ENCODE results near the gene NCEH1. TPM values are rescaled to one million over a fixed set of nuclear protein-coding genes. Genes with fewer than 3 reads are reported as not detected.

NCEH1 gene
- total and polyA plus RNA-seq, 10 of the 15 experiments (the other 5 are each of a cell fraction or from before 2014, with no cell fraction given) = 1.8 to 8.1 (median 4.5) TPM

DNA sequence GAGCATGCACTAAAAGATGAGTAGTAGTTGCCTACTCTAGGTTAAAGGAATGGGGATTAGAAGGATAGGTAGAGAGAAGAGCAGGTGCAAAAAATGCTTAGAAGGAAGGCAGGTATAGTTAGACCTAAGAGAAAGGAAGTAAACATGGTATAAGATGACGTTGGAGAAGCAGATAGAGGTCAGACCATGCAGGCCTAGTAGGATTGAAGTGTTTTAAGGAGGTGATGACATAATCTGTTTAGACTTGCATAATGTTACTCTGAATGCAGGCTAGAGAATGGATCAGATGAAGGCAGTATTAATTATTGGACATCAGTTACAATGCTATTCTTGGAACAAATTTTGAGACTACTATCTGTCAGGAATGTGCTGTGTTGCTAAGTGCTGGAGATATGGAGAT, 28.6 kb upstream of the NCEH1 start:
- Histone ChIP-seq H3K9me3 (replicated peaks; ENCODE audit: control insufficient read depth, insufficient read depth, low read length) (no peaks in the 10 kb centered on the region), H3K4me2 (ENCODE audit: control insufficient read depth, insufficient read depth) (no peak overlapping the region), H3K36me3 (ENCODE audit: control insufficient read depth in 2 of 2, insufficient read depth in 2 of 2, low read length in 1 of 2) (no peaks in the 10 kb centered on the region), H3K9ac (ENCODE audit: control insufficient read depth, insufficient read depth, low read length) (no peak overlapping the region), H3K4me1 (ENCODE audit: control insufficient read depth, insufficient read depth, low read length) (no peaks in the 10 kb centered on the region), H4K20me1 (ENCODE audit: control insufficient read depth, insufficient read depth) (no peaks in the 10 kb centered on the region), H3K4me3 (no peak overlapping the region), H3K27ac (ENCODE audit: control insufficient read depth, insufficient read depth) (no peak overlapping the region), H3K79me2 (ENCODE audit: control insufficient read depth, insufficient read depth, low read length) (no peaks in the 10 kb centered on the region), H2AFZ (ENCODE audit: control insufficient read depth, low read depth, low read length) (no peak overlapping the region), H3K27me3 (replicated peaks in 1 of 2; ENCODE audit: control insufficient read depth in 2 of 2, insufficient read depth in 2 of 2, low read length in 1 of 2) (no peaks in the 10 kb centered on the region)
- no peak for DNase-seq (ENCODE audit: low read depth, low spot score)
- no peak for ATAC-seq
- CTCF ChIA-PET = no interaction called here
- no peak for FAIRE-seq
- intact Hi-C loops (cut with micrococcal nuclease; ENCODE audit: unreplicated experiment) (no loop called here), in situ Hi-C loops (cut with MboI) (no loop called here)
- TF ChIP-seq, protein P1, sequence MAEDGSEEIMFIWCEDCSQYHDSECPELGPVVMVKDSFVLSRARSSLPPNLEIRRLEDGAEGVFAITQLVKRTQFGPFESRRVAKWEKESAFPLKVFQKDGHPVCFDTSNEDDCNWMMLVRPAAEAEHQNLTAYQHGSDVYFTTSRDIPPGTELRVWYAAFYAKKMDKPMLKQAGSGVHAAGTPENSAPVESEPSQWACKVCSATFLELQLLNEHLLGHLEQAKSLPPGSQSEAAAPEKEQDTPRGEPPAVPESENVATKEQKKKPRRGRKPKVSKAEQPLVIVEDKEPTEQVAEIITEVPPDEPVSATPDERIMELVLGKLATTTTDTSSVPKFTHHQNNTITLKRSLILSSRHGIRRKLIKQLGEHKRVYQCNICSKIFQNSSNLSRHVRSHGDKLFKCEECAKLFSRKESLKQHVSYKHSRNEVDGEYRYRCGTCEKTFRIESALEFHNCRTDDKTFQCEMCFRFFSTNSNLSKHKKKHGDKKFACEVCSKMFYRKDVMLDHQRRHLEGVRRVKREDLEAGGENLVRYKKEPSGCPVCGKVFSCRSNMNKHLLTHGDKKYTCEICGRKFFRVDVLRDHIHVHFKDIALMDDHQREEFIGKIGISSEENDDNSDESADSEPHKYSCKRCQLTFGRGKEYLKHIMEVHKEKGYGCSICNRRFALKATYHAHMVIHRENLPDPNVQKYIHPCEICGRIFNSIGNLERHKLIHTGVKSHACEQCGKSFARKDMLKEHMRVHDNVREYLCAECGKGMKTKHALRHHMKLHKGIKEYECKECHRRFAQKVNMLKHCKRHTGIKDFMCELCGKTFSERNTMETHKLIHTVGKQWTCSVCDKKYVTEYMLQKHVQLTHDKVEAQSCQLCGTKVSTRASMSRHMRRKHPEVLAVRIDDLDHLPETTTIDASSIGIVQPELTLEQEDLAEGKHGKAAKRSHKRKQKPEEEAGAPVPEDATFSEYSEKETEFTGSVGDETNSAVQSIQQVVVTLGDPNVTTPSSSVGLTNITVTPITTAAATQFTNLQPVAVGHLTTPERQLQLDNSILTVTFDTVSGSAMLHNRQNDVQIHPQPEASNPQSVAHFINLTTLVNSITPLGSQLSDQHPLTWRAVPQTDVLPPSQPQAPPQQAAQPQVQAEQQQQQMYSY (CRISPR knock-in tag; IDR thresholded peaks at IDR 0.05) = no peak
- TF ChIP-seq ETV6 (conservative IDR thresholded peaks at IDR 0.05 in 1 of 2, IDR thresholded peaks at IDR 0.05 in 1 of 2; ENCODE audit: borderline replicate concordance in 1 of 2, low read depth in 1 of 2) (no peak), MTA2 (IDR thresholded peaks at IDR 0.05; ENCODE audit: low read depth) (no peak)
- RAD21 ChIA-PET (ENCODE audit: unreplicated experiment) = no interaction called here
- POLR2A ChIA-PET = no interaction called here
- no TSS peak for BruUV-seq (replicated peaks)
- 0% methylated on average over 1 of the region's 1 CpG for whole genome bisulfite sequencing (ENCODE audit: insufficient coverage, insufficient replicate concordance, low lambda C conversion rate, missing lambda C conversion rate)
- SMC1A ChIA-PET (ENCODE audit: uncharacterized antibody, unreplicated experiment) = interaction anchor here (1.0 kb wide), 1 partner anchor 10 kb away, joined by 4 read pairs; the partner anchor contains the start of gene ECT2

DNA sequence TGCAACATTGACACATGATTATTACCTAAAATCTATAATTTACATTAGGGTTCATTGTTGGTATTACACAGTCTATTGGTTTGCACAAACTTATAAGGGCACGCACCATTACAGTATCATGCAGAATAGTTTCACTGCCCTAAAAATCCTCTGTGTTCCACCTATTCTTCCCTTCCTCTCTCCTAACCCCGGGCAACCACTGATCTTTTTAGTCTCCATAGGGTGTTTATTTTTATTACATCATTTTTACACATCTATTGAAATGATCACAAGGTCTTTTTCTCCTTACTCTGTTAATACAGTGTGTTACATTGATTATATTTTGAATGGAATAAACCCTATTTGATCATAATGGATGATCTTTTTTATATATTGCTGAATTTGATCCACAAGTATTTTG, 24.1 kb upstream of the NCEH1 start:
- no peaks in the 10 kb centered on the region for H3K36me3 ChIP-seq (ENCODE audit: control insufficient read depth in 2 of 2, insufficient read depth in 2 of 2, low read length in 1 of 2)
- POLR2A ChIA-PET = interaction anchor here (0.7 kb wide), 1 partner anchor 115 kb away, joined by 4 read pairs; no protein-coding TSS in a partner anchor
- no peaks in the 10 kb centered on the region for H4K20me1 ChIP-seq (ENCODE audit: control insufficient read depth, insufficient read depth)
- RAD21 ChIA-PET (ENCODE audit: unreplicated experiment) = no interaction called here
- SMC1A ChIA-PET (ENCODE audit: uncharacterized antibody, unreplicated experiment) = no interaction called here
- H3K27ac ChIP-seq (ENCODE audit: control insufficient read depth, insufficient read depth) = no peak overlapping the region
- 64% methylated on average over 2 of the region's 2 CpGs for WGBS (ENCODE audit: insufficient coverage, insufficient replicate concordance, low lambda C conversion rate, missing lambda C conversion rate)
- H3K4me1 ChIP-seq (ENCODE audit: control insufficient read depth, insufficient read depth, low read length) = no peaks in the 10 kb centered on the region
- ATAC-seq (no peak), DNase-seq (ENCODE audit: low read depth, low spot score) (no peak), FAIRE-seq (no peak)
- no peak overlapping the region for H2AFZ ChIP-seq (ENCODE audit: control insufficient read depth, low read depth, low read length)
- no peaks in the 10 kb centered on the region for H3K79me2 ChIP-seq (ENCODE audit: control insufficient read depth, insufficient read depth, low read length)
- no peak overlapping the region for H3K4me3 ChIP-seq
- BruUV-seq (replicated peaks) = no TSS peak
- intact Hi-C loops (cut with micrococcal nuclease; ENCODE audit: unreplicated experiment) = no loop called here
- no peaks in the 10 kb centered on the region for H3K9me3 ChIP-seq (replicated peaks; ENCODE audit: control insufficient read depth, insufficient read depth, low read length)
- CTCF ChIA-PET = no interaction called here
- H3K9ac ChIP-seq (ENCODE audit: control insufficient read depth, insufficient read depth, low read length) = no peak overlapping the region
- H3K27me3 ChIP-seq (replicated peaks in 1 of 2; ENCODE audit: control insufficient read depth in 2 of 2, insufficient read depth in 2 of 2, low read length in 1 of 2) = no peaks in the 10 kb centered on the region; a peak in 1 of 4 replicates
- in situ Hi-C loops (cut with MboI) = no loop called here
- H3K4me2 ChIP-seq (ENCODE audit: control insufficient read depth, insufficient read depth) = no peak overlapping the region
- TF ChIP-seq ZNF217 (IDR thresholded peaks at IDR 0.05) (no peak), JUNB (IDR thresholded peaks at IDR 0.05) (no peak), RAD51 (IDR thresholded peaks at IDR 0.05) (no peak), HDAC6 (IDR thresholded peaks at IDR 0.05; ENCODE audit: unreplicated experiment) (no peak), KDM1A (IDR thresholded peaks at IDR 0.05; ENCODE audit: borderline replicate concordance) (no peak), WRNIP1 (IDR thresholded peaks at IDR 0.05; ENCODE audit: borderline replicate concordance, low read depth, low read length) (no peak), CEBPB (IDR thresholded peaks at IDR 0.05; ENCODE audit: borderline replicate concordance in 1 of 2, low read depth in 2 of 2, low read length in 2 of 2) (no peak), MTA3 (IDR thresholded peaks at IDR 0.05; ENCODE audit: borderline replicate concordance, low read length) (no peak), IRF4 (IDR thresholded peaks at IDR 0.05; ENCODE audit: low read depth, low read length) (no peak), CHD4 (IDR thresholded peaks at IDR 0.05) (no peak), CREB1 (IDR thresholded peaks at IDR 0.05; ENCODE audit: low read depth) (no peak)
- TF ChIP-seq, protein P2, sequence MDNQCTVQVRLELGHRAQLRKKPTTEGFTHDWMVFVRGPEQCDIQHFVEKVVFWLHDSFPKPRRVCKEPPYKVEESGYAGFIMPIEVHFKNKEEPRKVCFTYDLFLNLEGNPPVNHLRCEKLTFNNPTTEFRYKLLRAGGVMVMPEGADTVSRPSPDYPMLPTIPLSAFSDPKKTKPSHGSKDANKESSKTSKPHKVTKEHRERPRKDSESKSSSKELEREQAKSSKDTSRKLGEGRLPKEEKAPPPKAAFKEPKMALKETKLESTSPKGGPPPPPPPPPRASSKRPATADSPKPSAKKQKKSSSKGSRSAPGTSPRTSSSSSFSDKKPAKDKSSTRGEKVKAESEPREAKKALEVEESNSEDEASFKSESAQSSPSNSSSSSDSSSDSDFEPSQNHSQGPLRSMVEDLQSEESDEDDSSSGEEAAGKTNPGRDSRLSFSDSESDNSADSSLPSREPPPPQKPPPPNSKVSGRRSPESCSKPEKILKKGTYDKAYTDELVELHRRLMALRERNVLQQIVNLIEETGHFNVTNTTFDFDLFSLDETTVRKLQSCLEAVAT (IDR thresholded peaks at IDR 0.05) = no peak
